Ishikawa (cell line): ENCODE results near the gene ERBB2.
A peak's percentile ranks its signal among the peaks of the same experiment; 100 is the strongest.

Source experiments
- CEBPB ChIP-seq: IDR thresholded peaks from 2 replicates; pipeline ENCODE4 v1.6.1; 2012
- EP300 ChIP-seq: IDR thresholded peaks from 2 replicates; pipeline ENCODE4 v1.6.1; 2012; ENCODE audit warnings: borderline replicate concordance
- FOXM1 ChIP-seq: IDR thresholded peaks from 2 replicates; pipeline ENCODE4 v1.6.1; 2012; ENCODE audit warnings: low read depth, borderline replicate concordance
- RAD21 ChIP-seq: IDR thresholded peaks from 2 replicates; pipeline ENCODE4 v1.6.1; 2012; ENCODE audit warnings: low read depth
- TAF1 ChIP-seq: IDR thresholded peaks from 2 replicates; pipeline ENCODE4 v1.6.1; 2012; ENCODE audit warnings: low read depth, mild to moderate bottlenecking
- TCF12 ChIP-seq: IDR thresholded peaks from 2 replicates; pipeline ENCODE4 v1.6.1; 2012; ENCODE audit warnings: low read depth
- TEAD4 ChIP-seq: IDR thresholded peaks from 2 replicates; pipeline ENCODE4 v1.6.1; 2012
- YY1 ChIP-seq: IDR thresholded peaks from 2 replicates; pipeline ENCODE4 v1.6.1; 2012; ENCODE audit warnings: low read depth
- ZBTB7A ChIP-seq: IDR thresholded peaks from 2 replicates; pipeline ENCODE4 v1.6.1; 2012; ENCODE audit warnings: low read depth
- TF ChIP-seq, protein P1 (sequence below): IDR thresholded peaks from 2 replicates; pipeline ENCODE4 v1.6.1; 2012; ENCODE audit warnings: low read depth, mild to moderate bottlenecking
- TF ChIP-seq, protein P2 (sequence below): IDR thresholded peaks from 2 replicates; pipeline ENCODE4 v1.6.1; 2012
- TF ChIP-seq, protein P3 (sequence below): IDR thresholded peaks from 2 replicates; pipeline ENCODE4 v1.6.1; 2012

DNA sequence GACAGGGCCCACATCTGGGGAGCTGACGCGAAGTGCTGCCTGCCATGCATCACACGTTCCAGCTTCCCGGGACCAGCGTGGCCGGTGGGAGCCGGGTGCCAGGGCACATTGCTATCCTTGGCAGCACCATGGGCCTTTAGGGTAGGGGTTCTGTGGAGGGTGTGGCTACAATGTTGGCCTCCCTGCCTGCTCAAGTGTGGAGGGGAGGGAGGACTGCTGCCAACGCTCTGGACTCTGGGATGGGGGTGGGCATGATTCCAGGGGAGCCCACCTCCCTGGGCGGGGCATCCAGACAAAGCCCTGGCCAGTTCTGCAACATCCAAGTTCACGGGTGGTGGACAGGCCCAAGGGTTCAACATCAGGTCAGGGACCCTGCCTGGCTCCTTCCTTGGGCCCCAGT lies 51.8 kb downstream of the ERBB2 start:
- TF ChIP-seq TCF12 (peak; percentile 23; the same call in 1 of the 2 replicates), EP300 (0 out of 2 replicates have a peak, but pooled peaks have one; percentile 17), ZBTB7A (peak; percentile 56; the same call in 1 of the 2 replicates), FOXM1 (no peak), TAF1 (no peak), YY1 (no peak), TEAD4 (no peak), CEBPB (no peak), RAD21 (no peak)
- TF ChIP-seq, protein P1, sequence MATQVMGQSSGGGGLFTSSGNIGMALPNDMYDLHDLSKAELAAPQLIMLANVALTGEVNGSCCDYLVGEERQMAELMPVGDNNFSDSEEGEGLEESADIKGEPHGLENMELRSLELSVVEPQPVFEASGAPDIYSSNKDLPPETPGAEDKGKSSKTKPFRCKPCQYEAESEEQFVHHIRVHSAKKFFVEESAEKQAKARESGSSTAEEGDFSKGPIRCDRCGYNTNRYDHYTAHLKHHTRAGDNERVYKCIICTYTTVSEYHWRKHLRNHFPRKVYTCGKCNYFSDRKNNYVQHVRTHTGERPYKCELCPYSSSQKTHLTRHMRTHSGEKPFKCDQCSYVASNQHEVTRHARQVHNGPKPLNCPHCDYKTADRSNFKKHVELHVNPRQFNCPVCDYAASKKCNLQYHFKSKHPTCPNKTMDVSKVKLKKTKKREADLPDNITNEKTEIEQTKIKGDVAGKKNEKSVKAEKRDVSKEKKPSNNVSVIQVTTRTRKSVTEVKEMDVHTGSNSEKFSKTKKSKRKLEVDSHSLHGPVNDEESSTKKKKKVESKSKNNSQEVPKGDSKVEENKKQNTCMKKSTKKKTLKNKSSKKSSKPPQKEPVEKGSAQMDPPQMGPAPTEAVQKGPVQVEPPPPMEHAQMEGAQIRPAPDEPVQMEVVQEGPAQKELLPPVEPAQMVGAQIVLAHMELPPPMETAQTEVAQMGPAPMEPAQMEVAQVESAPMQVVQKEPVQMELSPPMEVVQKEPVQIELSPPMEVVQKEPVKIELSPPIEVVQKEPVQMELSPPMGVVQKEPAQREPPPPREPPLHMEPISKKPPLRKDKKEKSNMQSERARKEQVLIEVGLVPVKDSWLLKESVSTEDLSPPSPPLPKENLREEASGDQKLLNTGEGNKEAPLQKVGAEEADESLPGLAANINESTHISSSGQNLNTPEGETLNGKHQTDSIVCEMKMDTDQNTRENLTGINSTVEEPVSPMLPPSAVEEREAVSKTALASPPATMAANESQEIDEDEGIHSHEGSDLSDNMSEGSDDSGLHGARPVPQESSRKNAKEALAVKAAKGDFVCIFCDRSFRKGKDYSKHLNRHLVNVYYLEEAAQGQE = no peak
- TF ChIP-seq, protein P2, sequence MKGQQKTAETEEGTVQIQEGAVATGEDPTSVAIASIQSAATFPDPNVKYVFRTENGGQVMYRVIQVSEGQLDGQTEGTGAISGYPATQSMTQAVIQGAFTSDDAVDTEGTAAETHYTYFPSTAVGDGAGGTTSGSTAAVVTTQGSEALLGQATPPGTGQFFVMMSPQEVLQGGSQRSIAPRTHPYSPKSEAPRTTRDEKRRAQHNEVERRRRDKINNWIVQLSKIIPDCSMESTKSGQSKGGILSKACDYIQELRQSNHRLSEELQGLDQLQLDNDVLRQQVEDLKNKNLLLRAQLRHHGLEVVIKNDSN = no peak
- TF ChIP-seq, protein P3, sequence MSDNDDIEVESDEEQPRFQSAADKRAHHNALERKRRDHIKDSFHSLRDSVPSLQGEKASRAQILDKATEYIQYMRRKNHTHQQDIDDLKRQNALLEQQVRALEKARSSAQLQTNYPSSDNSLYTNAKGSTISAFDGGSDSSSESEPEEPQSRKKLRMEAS = 0 out of 2 replicates have a peak, but pooled peaks have one; percentile 9
